ENCODE data around the gene CNTLN.

The CNTLN gene

GRCh38 chr9:17484906-17485305, 350.1 kb downstream of the CNTLN start:
- no peak overlapping the region for H3K27ac ChIP-seq
- TF ChIP-seq ZFX (IDR thresholded peaks at IDR 0.05) (no peak), CTCF (conservative IDR thresholded peaks at IDR 0.05) (no peak)

DNA sequence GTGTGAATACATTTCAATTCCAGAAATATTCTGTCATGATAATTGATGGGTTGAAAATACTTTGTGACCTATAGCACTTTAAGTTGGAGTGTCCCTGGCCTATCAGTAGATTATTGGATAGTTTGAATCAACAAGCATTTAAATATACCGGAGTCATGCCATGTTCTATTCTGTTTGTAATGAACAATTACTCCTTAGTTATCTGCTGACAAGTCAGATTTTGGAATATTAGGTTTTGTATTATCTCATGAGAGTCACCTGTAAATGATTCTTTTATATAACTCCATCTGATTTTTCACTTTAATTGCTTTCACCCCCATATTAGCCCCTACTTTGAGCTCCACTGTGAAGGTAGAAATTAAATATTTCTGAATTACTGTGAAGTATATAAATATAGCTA, 351.6 kb downstream of the CNTLN start:
- H3K27ac ChIP-seq, result no peak overlapping the region
- TF ChIP-seq CTCF (conservative IDR thresholded peaks at IDR 0.05) (no peak), ZFX (IDR thresholded peaks at IDR 0.05) (no peak)

GRCh38 chr9:17487467-17487866, 352.6 kb downstream of the CNTLN start:
- H3K27ac ChIP-seq, result no peak overlapping the region
- no peak for TF ChIP-seq CTCF (conservative IDR thresholded peaks at IDR 0.05)
- TF ChIP-seq ZFX (IDR thresholded peaks at IDR 0.05), result no peak

- TF ChIP-seq ZFX (IDR thresholded peaks at IDR 0.05), result no peak
- TF ChIP-seq CTCF (conservative IDR thresholded peaks at IDR 0.05), result no peak
- no peak overlapping the region for H3K27ac ChIP-seq
Observed at GRCh38 chr9:17488662-17489061, 353.8 kb downstream of the CNTLN start.

DNA sequence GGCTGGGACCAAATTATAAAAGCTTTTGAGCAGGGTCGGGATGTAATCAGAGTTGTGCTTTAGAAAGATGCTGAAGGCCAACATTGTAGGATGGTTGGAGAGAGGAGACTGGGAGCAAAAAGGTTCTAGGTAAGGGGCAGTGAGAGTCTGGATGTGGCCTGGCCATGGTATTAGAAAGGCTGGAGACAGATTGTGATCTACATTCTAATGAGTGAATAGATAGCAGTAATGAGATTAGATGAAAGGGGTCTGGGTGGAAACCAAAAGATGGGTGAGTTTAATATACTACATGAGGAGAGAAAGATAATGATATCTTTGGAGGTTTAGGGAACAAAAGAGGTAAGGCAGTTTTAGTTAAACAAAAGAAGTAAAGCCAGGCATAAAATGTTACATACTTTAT, 355.3 kb downstream of the CNTLN start:
- H3K27ac ChIP-seq, result no peak overlapping the region
- TF ChIP-seq ZFX (IDR thresholded peaks at IDR 0.05) (no peak), CTCF (conservative IDR thresholded peaks at IDR 0.05) (no peak)

DNA sequence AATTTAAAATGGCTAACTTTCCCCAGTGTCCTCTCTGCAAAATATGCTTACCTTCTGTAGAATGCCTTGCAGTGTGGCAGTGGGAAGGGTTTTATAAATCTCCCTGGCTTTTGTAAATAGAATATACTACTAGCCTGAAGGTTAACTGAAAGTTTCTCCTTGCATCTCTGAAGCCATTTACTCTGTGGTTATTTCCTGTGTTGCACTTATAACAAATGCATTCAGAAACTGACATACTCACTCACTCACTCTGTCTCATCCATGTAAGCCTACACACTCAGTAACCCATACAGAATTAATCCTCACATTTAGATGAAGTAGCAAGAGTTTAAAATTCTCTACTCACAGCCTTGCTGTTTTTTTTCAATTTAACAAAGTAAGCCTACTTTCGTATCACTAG, 356.9 kb downstream of the CNTLN start:
- H3K27ac ChIP-seq, result no peak overlapping the region
- no peak for TF ChIP-seq CTCF (conservative IDR thresholded peaks at IDR 0.05)
- no peak for TF ChIP-seq ZFX (IDR thresholded peaks at IDR 0.05)

DNA sequence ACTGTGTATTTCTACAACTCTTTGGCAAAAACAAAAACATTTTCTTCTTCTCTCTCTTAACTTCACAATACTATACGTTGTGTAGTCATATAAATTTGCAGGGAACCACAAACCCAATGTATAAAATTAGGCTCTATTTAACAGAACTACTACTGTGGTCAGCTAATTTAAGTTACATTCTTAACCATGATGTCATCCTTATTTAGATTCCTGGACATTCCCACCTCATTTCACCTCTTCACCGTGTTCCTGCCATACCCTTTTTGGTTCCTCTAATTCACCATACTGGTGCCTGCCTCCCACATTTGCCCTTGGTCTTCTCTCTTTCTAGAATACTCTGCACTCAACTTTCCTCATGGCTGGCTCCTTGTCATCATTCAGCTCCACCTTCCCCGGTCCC, 368.4 kb downstream of the CNTLN start:
- TF ChIP-seq CTCF (conservative IDR thresholded peaks at IDR 0.05) (no peak), ZFX (IDR thresholded peaks at IDR 0.05) (no peak)
- H3K27ac ChIP-seq, result no peak overlapping the region

All from C4-2B (cell line).